NCI-H446 (cell line): ENCODE results near the gene PPFIBP2.
A peak's percentile ranks its signal among the peaks of the same experiment; 100 is the strongest.
"Not testable (repeated sequence)": the region's sequence is repeated elsewhere in the genome, so short reads cannot be mapped to it uniquely, and the experiment has no call there.

Experiments used
- DNase-seq, 2 experiments: peaks; one replicate each; lab custom pipeline; 2025; lab: John Stamatoyannopoulos, UW

The PPFIBP2 gene

DNA sequence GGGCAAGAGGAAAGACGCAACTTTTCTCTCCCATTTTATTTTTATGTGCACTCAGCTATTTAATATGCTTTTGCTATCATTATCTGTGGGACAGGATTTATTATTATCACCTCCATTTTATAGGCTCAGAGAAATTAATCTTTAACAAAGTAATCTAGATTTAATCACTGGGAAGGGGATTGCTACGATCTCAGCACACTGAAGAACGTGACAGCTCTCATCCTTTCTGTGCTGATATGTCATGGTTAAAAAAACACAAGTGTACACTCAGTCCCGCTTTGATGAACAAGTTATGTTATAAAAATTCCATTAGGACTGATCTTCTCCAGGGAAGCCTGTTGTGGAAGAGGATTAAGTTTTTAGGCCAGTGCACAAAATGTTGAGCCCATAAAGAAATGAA, 121.9 kb downstream of the PPFIBP2 start:
- DNase-seq, result no peak

- DNase-seq, result no peak
These were observed 122.6 kb downstream of the PPFIBP2 start for GRCh38 chr11:7636350-7636749.

DNA sequence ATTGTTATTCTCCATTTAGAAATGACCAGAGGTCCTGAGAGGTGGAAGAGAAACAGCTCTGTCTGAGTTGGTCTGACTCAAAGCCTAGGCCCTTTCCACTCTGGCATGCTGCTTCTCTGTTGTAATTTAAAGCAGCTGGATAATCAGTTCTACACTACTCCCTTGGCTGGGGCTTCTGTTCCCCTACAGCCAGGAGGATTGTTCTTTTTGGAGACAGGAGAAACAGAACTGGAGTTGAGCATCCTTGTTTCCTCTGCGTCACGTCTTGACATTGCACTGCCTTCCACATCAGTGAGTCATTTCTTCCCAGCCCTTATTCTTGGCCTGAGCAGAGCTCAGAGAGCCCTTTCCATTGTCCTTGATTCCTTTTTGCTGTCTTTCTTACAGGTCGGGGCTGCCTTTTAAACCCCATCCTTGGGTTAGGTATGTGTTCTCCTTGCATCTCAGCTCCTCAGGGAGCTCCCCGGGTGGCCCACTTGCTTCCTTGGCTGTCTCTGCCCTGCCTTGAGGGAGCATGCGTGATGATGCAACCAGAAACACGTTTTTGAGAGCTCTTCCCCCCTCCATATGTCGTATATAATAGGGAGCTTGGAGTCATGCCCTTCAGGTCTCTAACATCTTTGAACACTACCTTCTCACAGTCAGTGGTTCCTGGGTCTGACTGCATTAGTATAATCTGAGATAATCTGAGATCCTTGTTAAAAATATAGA, 123.8 kb downstream of the PPFIBP2 start:
- DNase-seq, result peak in 1 of 2 experiments; percentile 42

DNA sequence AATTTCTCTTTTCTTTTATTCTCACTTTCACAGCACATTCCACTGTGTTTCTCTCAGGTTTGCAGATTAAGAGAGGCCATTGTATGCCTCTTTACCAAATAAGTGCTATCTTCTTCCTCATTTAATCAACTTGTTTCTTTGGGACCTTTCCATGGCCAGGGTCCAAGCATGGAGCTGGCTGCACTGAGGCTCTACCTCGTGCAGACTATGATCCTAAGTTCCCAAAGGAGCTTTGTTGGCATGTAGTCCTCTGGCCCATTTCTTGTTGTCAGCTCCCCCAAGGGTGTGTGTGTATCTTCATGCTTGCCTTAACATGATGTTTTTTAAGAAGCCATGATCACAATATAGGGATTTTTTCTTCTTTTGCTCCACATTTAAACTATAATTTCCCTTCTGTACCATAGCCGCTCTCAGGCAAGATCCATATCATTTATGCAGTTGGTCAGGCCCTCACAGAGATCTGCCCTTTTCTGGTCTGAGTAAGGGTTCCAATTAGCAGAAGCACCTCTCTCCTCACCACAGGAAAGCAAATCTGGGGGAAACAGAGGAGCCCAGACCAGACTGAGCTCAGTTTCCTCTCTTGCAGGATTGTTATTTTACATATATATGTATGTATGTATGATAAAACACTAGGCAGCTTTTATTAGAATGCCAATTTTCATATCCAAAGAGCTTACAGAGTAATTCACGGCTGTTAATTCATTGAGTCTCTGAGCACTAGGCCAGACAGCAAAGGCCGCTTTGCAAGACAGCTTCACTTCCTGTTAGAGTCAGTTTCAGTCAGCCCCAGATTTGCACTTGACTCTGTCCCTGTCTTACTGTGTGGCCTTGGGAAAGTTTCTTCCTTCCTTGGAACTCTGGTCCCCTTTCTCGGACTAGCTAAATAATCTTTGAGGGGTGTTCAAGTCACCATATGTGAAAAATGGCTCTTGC, 125.2 kb downstream of the PPFIBP2 start:
- peak in 1 of 2 experiments; percentile 45 for DNase-seq

- no peak for DNase-seq
These were observed 125.8 kb downstream of the PPFIBP2 start for GRCh38 chr11:7639643-7640025.

- DNase-seq, result no peak
These were observed 127.0 kb downstream of the PPFIBP2 start for GRCh38 chr11:7640816-7641215.

GRCh38 chr11:7642747-7643146, 128.9 kb downstream of the PPFIBP2 start:
- no peak for DNase-seq

DNA sequence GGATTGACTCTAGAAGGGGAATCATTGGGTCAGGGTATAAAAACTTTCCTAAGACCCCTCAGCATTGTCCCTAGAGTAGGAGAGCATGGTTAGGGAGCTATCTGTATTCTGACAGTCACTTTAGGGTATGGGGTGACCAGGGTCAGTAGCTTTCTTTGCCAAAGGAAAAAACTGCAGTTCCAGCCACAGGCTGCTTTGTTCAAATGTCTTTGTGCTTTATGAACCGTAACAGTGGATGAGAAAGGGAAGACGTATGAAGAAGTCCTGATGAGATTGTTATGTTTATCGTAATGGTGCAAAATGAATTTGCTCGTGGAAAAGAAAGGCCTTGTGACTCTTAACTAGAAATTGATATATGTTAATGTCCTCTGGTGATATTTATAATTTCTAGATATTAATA, 129.5 kb downstream of the PPFIBP2 start:
- DNase-seq, result no peak

- DNase-seq, result no peak
These were observed 131.4 kb downstream of the PPFIBP2 start for GRCh38 chr11:7645206-7645605.

GRCh38 chr11:7646866-7647265, 133.1 kb downstream of the PPFIBP2 start:
- no peak for DNase-seq

DNA sequence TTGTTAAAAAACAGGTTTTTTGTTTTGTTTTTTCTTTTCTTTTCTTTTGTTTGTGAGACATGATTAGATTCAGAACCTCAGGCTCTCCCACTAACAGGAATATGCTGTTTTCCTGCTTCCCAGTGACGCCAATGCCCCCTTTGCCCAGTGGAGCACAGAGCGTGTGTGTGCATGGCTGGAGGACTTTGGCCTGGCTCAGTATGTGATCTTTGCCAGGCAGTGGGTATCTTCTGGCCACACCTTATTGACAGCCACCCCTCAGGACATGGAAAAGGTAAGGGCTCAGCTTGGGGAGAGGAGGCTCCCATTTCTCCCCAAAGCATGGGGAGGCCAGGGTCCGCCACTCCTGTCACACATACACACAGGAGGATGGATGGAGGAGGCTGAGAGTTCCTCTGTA, 134.5 kb downstream of the PPFIBP2 start:
- no peak for DNase-seq

DNA sequence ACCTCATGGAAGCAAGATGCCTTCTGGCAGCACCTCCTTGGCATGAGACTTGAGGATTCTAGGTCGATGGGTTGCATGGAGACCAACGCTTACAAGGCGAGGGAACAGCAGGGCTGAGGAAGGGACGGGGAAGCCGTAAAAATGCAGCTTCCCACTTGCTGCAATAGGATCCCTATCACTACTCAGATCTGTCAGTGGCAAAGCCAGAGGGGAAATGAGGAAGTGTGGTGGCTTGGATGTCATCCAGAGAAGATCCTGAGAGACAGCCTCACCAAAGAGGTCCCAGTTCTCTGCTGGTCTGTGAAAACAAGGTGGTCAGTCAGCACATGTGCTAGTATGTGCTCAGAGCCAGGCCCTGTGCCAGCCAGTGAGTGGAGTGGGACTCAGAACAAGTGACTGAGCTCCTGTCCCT, 137.3 kb downstream of the PPFIBP2 start:
- DNase-seq, result no peak

DNA sequence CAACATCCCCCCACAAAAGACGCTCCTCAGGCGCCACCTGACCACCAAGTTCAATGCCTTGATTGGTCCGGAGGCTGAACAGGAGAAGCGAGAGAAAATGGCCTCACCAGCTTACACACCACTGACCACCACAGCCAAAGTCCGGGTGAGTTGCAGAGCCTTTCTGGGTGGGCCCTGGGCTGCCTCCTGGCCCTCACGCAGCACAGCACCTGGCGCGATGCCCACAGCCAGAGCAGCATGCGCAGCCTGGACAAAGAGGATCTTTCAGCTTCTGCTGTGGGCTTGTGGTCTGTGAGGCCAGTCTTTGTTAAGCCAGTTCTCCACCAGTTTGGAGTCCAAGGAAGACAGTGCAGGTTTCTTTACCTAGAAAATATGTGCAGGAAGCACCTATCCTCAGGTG, 137.9 kb downstream of the PPFIBP2 start:
- no peak for DNase-seq

GRCh38 chr11:7654195-7654705, 140.5 kb downstream of the PPFIBP2 start:
- DNase-seq, result no peak

GRCh38 chr11:7655253-7656217, 141.7 kb downstream of the PPFIBP2 start:
- DNase-seq, result no peak

GRCh38 chr11:7656704-7657103, 142.9 kb downstream of the PPFIBP2 start:
- no peak for DNase-seq

DNA sequence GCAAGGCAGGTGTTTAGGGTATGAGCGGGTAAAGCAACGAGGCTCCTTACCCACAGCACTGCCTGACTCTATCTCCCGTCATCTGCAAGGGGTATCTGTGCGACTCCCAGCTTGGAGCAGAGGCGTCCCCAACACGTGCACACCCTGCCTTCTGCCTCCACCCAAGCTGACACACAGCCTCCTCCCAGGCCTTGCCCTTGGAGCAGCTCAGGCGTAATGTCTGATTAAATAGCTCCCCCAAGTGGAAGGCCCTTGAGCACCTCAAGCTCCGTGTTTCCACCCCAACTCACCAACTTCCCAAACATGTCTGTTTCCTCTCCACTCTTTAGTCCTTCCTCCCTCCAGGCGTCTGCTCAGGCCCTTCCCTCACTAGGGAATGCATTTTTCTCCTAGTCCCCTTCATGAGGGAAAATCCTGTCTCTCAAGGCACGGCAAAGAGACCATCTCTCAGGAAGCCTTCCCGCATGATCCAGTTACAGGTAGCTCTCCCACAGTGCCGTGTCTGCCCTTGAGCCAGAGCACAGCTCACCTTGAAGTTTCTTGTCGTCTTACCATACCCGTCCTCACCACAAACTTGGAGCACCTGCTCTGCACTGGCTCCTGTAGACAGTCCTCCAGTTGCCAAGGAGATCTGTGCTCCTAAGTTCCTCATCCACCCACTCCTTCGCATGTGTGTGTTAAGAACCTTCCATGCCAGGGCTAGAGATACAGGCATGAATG, 143.7 kb downstream of the PPFIBP2 start:
- peak; percentile 12 to 68 for DNase-seq

DNA sequence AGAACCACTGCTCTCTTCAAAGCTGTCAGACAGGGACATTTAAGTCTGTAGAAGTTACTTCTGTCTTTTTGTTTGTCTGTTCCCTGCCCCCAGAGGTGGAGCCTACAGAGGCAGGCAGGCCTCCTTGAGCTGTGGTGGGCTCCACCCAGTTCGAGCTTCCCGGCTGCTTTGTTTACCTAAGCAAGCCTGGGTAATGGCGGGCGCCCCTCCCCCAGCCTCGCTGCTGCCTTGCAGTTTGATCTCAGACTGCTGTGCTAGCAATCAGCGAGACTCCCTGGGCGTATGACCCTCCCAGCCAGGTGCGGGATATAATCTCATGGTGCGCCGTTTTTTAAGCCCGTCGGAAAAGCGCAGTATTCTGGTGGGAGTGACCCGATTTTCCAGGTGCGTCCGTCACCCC, 149.7 kb downstream of the PPFIBP2 start:
- DNase-seq, result not testable (repeated sequence)

GRCh38 chr11:7664867-7665266, 151.1 kb downstream of the PPFIBP2 start:
- DNase-seq, result no peak

DNA sequence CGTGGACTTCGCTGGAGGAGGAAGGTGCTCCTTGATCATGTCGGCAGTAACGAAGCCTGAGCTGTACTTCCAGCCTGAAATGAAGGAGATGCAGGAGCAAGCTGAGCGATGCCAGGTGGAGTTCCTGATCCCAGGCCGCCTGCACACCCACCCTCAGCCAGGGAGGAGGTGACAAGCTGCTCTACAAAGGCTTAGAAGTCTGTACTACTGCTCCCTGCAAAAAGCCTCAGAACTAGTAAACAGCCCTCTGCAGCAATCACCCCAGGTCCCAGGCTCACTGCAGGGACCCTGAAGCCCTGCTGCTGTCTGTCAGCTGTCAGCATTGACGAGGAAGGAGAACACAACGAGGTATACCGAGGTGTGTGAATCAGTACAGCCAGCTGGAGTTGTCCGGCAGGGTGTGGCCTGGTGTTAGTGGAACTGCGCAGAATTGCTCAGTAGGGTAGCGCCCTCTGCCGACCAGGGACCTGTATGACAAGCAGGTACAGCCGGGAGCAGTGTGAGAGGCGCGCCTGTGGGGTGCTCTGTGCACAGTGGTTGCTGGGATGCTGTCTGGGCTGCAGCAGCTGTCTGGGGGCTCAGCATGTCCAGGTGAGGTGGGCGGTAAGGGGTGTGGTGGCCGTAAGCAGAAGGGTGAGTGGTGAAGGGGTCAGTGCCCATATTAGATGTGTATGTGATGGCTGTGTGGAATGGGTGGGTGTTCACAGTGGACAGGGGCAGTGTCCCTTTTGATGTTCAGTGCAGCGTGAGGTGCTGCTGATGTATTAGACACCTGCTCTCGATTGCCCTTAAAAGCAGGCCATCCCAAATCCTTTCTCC, 151.9 kb downstream of the PPFIBP2 start:
- peak; percentile 3 to 61 for DNase-seq
